GM12878 (cell line): ENCODE results near the gene CDC25A. TPM values are rescaled to one million over a fixed set of nuclear protein-coding genes. Genes with fewer than 3 reads are reported as not detected.

Experiments
- ATAC-seq: fragments of 200-7000 bp; cut with Tn5 transposase; 3 replicates; pipeline ENCODE4 v1.9.1; 2020; ENCODE audit warnings: mild to moderate bottlenecking, moderate library complexity
- BruUV-seq: library from RNA; stranded (reverse); fragments of 400-500 nt; replicated peaks from 2 replicates; lab custom pipeline; 2021; lab: Mats Ljungman, UMichigan
- CTCF ChIA-PET: fragments of 300-600 bp; sonication (Branson Sonifier 250); formaldehyde crosslinking; extraction: SDS; loops from one replicate; lab custom pipeline; 2021; ENCODE audit warnings: inconsistent platforms; lab: Yijun Ruan, JAX
- POLR2A ChIA-PET: fragments of 350-600 bp; formaldehyde crosslinking; extraction: SDS; loops from one replicate; lab custom pipeline; 2021; ENCODE audit warnings: inconsistent platforms; lab: Charles Lee
- RAD21 ChIA-PET: fragments of 300-600 bp; sonication (Branson Sonifier 250); formaldehyde crosslinking; loops from one replicate; lab custom pipeline; 2023; ENCODE audit warnings: antibody characterized with exemption; ENCODE audit not compliant: unreplicated experiment; lab: Charles Lee
- SMC1A ChIA-PET: fragments of 300-600 bp; sonication (Branson Sonifier 250); formaldehyde crosslinking; loops from one replicate; lab custom pipeline; 2023; ENCODE audit not compliant: unreplicated experiment, uncharacterized antibody; lab: Charles Lee
- DNase-seq: peaks from one replicate; pipeline ENCODE4 v3.0.0-alpha.2; 2011; ENCODE audit warnings: low read depth, low spot score
- FAIRE-seq: peaks from 3 replicates; lab custom pipeline; 2011; peaks lifted over from hg19 to GRCh38; lab: Jason Lieb, UNC
- H2AFZ ChIP-seq: 2 replicates; pipeline ENCODE4 v1.6.0; 2011; ENCODE audit warnings: low read depth, low read length, control low read depth; ENCODE audit not compliant: control insufficient read depth
- H3K27ac ChIP-seq: 2 replicates; pipeline ENCODE4 v1.5.1; 2011; ENCODE audit warnings: control low read depth; ENCODE audit not compliant: control insufficient read depth, insufficient read depth
- H3K27me3 ChIP-seq, 2 experiments: replicated peaks in 1 of 2; 2 replicates each; pipeline versions ENCODE4 v1.6.0 to v1.6.1; 2011; ENCODE audit warnings: low read length in 1 of 2; ENCODE audit not compliant: control insufficient read depth in 2 of 2, insufficient read depth in 2 of 2
- H3K36me3 ChIP-seq, 2 experiments: 2 replicates each; pipeline ENCODE4 v1.5.1; 2011; ENCODE audit warnings: low read length in 1 of 2; ENCODE audit not compliant: control insufficient read depth in 2 of 2, insufficient read depth in 2 of 2
- H3K4me1 ChIP-seq: 2 replicates; pipeline ENCODE4 v1.6.1; 2011; ENCODE audit warnings: mild to moderate bottlenecking, low read length, moderate library complexity, mixed read lengths; ENCODE audit not compliant: control insufficient read depth, insufficient read depth
- H3K4me2 ChIP-seq: 2 replicates; pipeline ENCODE4 v1.6.0; 2011; ENCODE audit warnings: control low read depth; ENCODE audit not compliant: control insufficient read depth, insufficient read depth
- H3K4me3 ChIP-seq: fragments of 200-600 bp; sonication (generic); 2 replicates; pipeline ENCODE4 v1.5.1; 2016
- H3K79me2 ChIP-seq: 2 replicates; pipeline ENCODE4 v1.6.0; 2011; ENCODE audit warnings: low read length; ENCODE audit not compliant: control insufficient read depth, insufficient read depth
- H3K9ac ChIP-seq: 2 replicates; pipeline ENCODE4 v1.8.0; 2011; ENCODE audit warnings: low read length, control low read depth, mixed read lengths; ENCODE audit not compliant: control insufficient read depth, insufficient read depth
- H3K9me3 ChIP-seq: replicated peaks from 3 replicates; pipeline ENCODE4 v1.5.1; 2011; ENCODE audit warnings: mild to moderate bottlenecking, low read length; ENCODE audit not compliant: control insufficient read depth, insufficient read depth
- H4K20me1 ChIP-seq: 2 replicates; pipeline ENCODE4 v1.6.0; 2011; ENCODE audit not compliant: control insufficient read depth, insufficient read depth
- CBX3 ChIP-seq: fragments of 200-600 bp; sonication (generic); IDR thresholded peaks from 2 replicates; pipeline ENCODE4 v1.6.1; 2016; ENCODE audit warnings: low read depth, borderline replicate concordance
- CEBPB ChIP-seq, 2 experiments: fragments of 150-350 bp in 1 of 2; IDR thresholded peaks; 2 replicates each; pipeline ENCODE4 v1.6.1; 2012 to 2014; ENCODE audit warnings: low read depth in 2 of 2, low read length in 2 of 2, borderline replicate concordance in 1 of 2, inconsistent platforms in 1 of 2
- CUX1 ChIP-seq: IDR thresholded peaks from 2 replicates; pipeline ENCODE4 v1.6.1; 2012; ENCODE audit warnings: improper control_type of control experiment, low read depth, low read length; ENCODE audit not compliant: insufficient replicate concordance
- EGR1 ChIP-seq, 2 experiments: IDR thresholded peaks; 1 replicate in 1 of 2; 2 replicates in 1 of 2; pipeline ENCODE4 v1.6.1; 2011 to 2012; ENCODE audit warnings: low read depth in 2 of 2, low read length in 2 of 2, borderline replicate concordance in 1 of 2, mild to moderate bottlenecking in 1 of 2, moderate library complexity in 1 of 2
- EP300 ChIP-seq, 2 experiments: fragments of 150-350 bp in 1 of 2; IDR thresholded peaks; 2 replicates each; pipeline ENCODE4 v1.6.1; 2011 to 2012; ENCODE audit warnings: low read depth in 2 of 2, low read length in 2 of 2, borderline replicate concordance in 1 of 2, improper control_type of control experiment in 1 of 2, inconsistent platforms in 1 of 2; ENCODE audit not compliant: control insufficient read depth in 1 of 2
- KAT2A ChIP-seq: conservative IDR thresholded peaks from 2 replicates; pipeline ENCODE4 v1.6.1; 2011; ENCODE audit warnings: low read depth, low read length; ENCODE audit not compliant: control insufficient read depth
- PML ChIP-seq: IDR thresholded peaks from 2 replicates; pipeline ENCODE4 v1.6.1; 2012; ENCODE audit warnings: low read length, inconsistent platforms
- POU2F2 ChIP-seq: IDR thresholded peaks from 3 replicates; pipeline ENCODE4 v1.6.1; 2011; ENCODE audit warnings: low read depth, mild to moderate bottlenecking, low read length, borderline replicate concordance
- RB1 ChIP-seq: fragments of 450-650 bp; formaldehyde crosslinking; IDR thresholded peaks from 2 replicates; pipeline ENCODE4 v1.6.1; 2017; ENCODE audit warnings: mild to moderate bottlenecking, borderline replicate concordance
- RELB ChIP-seq: fragments of 450-650 bp; IDR thresholded peaks from 2 replicates; pipeline ENCODE4 v1.6.1; 2017; ENCODE audit warnings: low read depth, mild to moderate bottlenecking, moderate library complexity
- SIX5 ChIP-seq: IDR thresholded peaks from 2 replicates; pipeline ENCODE4 v1.6.1; 2011; ENCODE audit warnings: mild to moderate bottlenecking, low read depth, low read length, moderate library complexity; ENCODE audit not compliant: severe bottlenecking
- TARDBP ChIP-seq: IDR thresholded peaks from 2 replicates; pipeline ENCODE4 v1.6.1; 2016; ENCODE audit warnings: borderline replicate concordance
- USF2 ChIP-seq: IDR thresholded peaks from 2 replicates; pipeline ENCODE4 v1.6.1; 2011; ENCODE audit warnings: low read depth, low read length, improper control_type of control experiment, borderline replicate concordance
- WGBS: methylation state at CpG from one replicate; pipeline ENCODE4 v1.1.6; 2016; ENCODE audit warnings: low lambda C conversion rate; ENCODE audit not compliant: insufficient replicate concordance, insufficient coverage; ENCODE audit errors: missing lambda C conversion rate; 5-methylcytosine and 5-hydroxymethylcytosine counted together
- in situ Hi-C: fragments of 300-500 bp; cut with MboI; formaldehyde crosslinking; loops from 9 replicates; pipeline ENCODE4 v1.14.3; 2018; ENCODE audit warnings: mixed read lengths
- intact Hi-C: fragments of 100-400 bp; cut with micrococcal nuclease; formaldehyde crosslinking; loops from one replicate; pipeline ENCODE4 v1.14.2; 2022; ENCODE audit not compliant: unreplicated experiment
- polyA plus RNA-seq, 11 experiments: library from polyadenylated mRNA; depleted of rRNA in 4 of 11; unstranded in 6 of 11; stranded (reverse) in 5 of 11; fragments of >200 nt; fragmentation: Nextera tagmentation in 4 of 11; fragmentation: Illumina TruSeq in 1 of 11; extraction: Ambion mirVana in 4 of 11; extraction: Trizol in 1 of 11; gene quantifications; 1 replicate in 1 of 11; 2 replicates in 10 of 11; pipeline versions ENCODE4 v1.2.1 to v1.2.3, GENCODE V29; 2011 to 2016; ENCODE audit warnings: inconsistent platforms in 2 of 11, missing spikeins in 2 of 11, low read depth in 1 of 11
- total RNA-seq, 4 experiments: library from RNA; depleted of rRNA in 3 of 4; stranded (reverse); fragments of >200 nt in 3 of 4; fragmentation: Illumina TruSeq in 1 of 4; extraction: Trizol in 1 of 4; gene quantifications; 2 replicates each; pipeline versions ENCODE4 v1.2.1 to v1.2.3, GENCODE V29; 2013 to 2021

The CDC25A gene
- total and polyA plus RNA-seq, 10 of the 15 experiments (the other 5 are each of a cell fraction or from before 2014, with no cell fraction given) = 2.9 to 36.6 (median 26.9) TPM

- no peak for DNase-seq
- Histone ChIP-seq H4K20me1 (no peaks in the 10 kb centered on the region), H2AFZ (no peak overlapping the region), H3K79me2 (no peaks in the 10 kb centered on the region), H3K4me2 (no peak overlapping the region), H3K4me1 (peaks cover 4% of the 10 kb centered on the region; the same call in 1 of the 2 replicates), H3K27ac (no peak overlapping the region), H3K27me3 (no peaks in the 10 kb centered on the region; a peak in 1 of 4 replicates), H3K9me3 (no peaks in the 10 kb centered on the region), H3K4me3 (no peak overlapping the region), H3K9ac (no peak overlapping the region), H3K36me3 (no peaks in the 10 kb centered on the region)
- BruUV-seq = no TSS peak
- ChIA-PET RAD21 (interaction anchor here (0.8 kb wide), 1 partner anchor 16 kb away, joined by 3 read pairs; no protein-coding TSS in a partner anchor), SMC1A (interaction anchor here (0.6 to 1.2 kb wide), 3 partner anchors 10 to 58 kb away, joined by 3 to 6 read pairs (median 3); no protein-coding TSS in a partner anchor), CTCF (interaction anchor here (1.2 to 4.8 kb wide), 2 partner anchors 11 to 18 kb away, joined by 3 to 21 read pairs; no protein-coding TSS in a partner anchor), POLR2A (no interaction called here)
- no peak for TF ChIP-seq EP300 (IDR thresholded peaks at IDR 0.05; ENCODE audit: borderline replicate concordance in 1 of 2, control insufficient read depth in 1 of 2, low read depth in 2 of 2, low read length in 2 of 2)
- no peak for TF ChIP-seq RELB
- TF ChIP-seq CUX1 = no peak
- no peak for TF ChIP-seq CBX3
- TF ChIP-seq RB1 = no peak
- no peak for TF ChIP-seq EGR1 (IDR thresholded peaks at IDR 0.05; ENCODE audit: borderline replicate concordance in 1 of 2, low read depth in 2 of 2, low read length in 2 of 2)
- TF ChIP-seq SIX5 = no peak
- no peak for TF ChIP-seq CEBPB (IDR thresholded peaks at IDR 0.05; ENCODE audit: borderline replicate concordance in 1 of 2, low read depth in 2 of 2, low read length in 2 of 2)
- TF ChIP-seq POU2F2 = no peak
- TF ChIP-seq TARDBP = no peak
- no peak for TF ChIP-seq PML
- no peak for TF ChIP-seq USF2
- TF ChIP-seq KAT2A = no peak
- in situ Hi-C loops (no loop called here), intact Hi-C loops (no loop called here)
- 41% methylated on average over 9 of the region's 9 CpGs for WGBS
- FAIRE-seq = no peak
- no peak for ATAC-seq
These were observed 47.9 kb downstream of the CDC25A start for GRCh38 chr3:48140336-48140757.
